ENCODE measurements around the gene DSCAML1.

DNA sequence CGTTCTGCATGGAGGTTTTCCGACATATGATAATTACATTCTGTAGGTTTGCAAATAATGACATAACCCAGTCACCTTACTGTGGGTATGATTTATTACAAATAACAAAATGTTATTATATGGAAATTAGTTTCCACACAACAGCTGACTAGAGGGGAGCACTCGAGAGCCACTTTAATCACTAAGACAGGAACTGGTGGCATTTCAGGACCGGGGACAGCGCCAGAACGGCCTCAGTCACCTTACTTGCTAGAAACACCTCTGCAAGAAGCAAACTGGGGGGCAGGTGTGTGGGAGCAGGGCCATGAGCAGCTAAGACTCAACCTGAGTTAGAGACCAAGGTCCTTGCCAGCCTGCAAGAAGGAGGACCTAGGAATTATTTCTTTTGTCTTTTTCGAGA, 199.9 kb downstream of the DSCAML1 start:
- TF ChIP-seq POLR2A (IDR thresholded peaks at IDR 0.05) (no peak), EP300 (IDR thresholded peaks at IDR 0.05) (no peak)
- TF ChIP-seq, protein P1, sequence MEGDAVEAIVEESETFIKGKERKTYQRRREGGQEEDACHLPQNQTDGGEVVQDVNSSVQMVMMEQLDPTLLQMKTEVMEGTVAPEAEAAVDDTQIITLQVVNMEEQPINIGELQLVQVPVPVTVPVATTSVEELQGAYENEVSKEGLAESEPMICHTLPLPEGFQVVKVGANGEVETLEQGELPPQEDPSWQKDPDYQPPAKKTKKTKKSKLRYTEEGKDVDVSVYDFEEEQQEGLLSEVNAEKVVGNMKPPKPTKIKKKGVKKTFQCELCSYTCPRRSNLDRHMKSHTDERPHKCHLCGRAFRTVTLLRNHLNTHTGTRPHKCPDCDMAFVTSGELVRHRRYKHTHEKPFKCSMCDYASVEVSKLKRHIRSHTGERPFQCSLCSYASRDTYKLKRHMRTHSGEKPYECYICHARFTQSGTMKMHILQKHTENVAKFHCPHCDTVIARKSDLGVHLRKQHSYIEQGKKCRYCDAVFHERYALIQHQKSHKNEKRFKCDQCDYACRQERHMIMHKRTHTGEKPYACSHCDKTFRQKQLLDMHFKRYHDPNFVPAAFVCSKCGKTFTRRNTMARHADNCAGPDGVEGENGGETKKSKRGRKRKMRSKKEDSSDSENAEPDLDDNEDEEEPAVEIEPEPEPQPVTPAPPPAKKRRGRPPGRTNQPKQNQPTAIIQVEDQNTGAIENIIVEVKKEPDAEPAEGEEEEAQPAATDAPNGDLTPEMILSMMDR (IDR thresholded peaks at IDR 0.05), result no peak

All from tibial nerve (tissue), 4 donors.